Cardiac muscle cell (in vitro differentiated cells and primary cell): Measurements from ENCODE around the gene TBC1D2. TPM values are rescaled to one million over a fixed set of nuclear protein-coding genes. Genes with fewer than 3 reads are reported as not detected.

Source experiments
- DNase-seq, 2 donors: peaks; one replicate each; pipeline versions ENCODE4 v3.0.0 to v3.0.0-alpha.2; 2010 to 2017; ENCODE audit warnings: low read depth in 1 of 2, low spot score in 1 of 2
- H3K27ac ChIP-seq: fragments of 200-600 bp; sonication (generic); 2 replicates; pipeline ENCODE4 v1.5.1; 2016
- H3K27me3 ChIP-seq: fragments of 200-600 bp; sonication (generic); 2 replicates; pipeline ENCODE4 v1.6.0; 2016; ENCODE audit warnings: control low read depth
- H3K36me3 ChIP-seq: fragments of 200-600 bp; sonication (generic); 2 replicates; pipeline ENCODE4 v1.5.1; 2016; ENCODE audit warnings: control low read depth
- H3K4me1 ChIP-seq: fragments of 200-600 bp; sonication (generic); 2 replicates; pipeline ENCODE4 v1.8.1; 2017; ENCODE audit warnings: low read depth, mild to moderate bottlenecking, mixed run types
- H3K4me3 ChIP-seq: fragments of 200-600 bp; sonication (generic); 2 replicates; pipeline ENCODE4 v1.5.1; 2016; ENCODE audit warnings: mild to moderate bottlenecking
- H3K9me3 ChIP-seq: fragments of 200-600 bp; sonication (generic); 2 replicates; pipeline ENCODE4 v1.5.1; 2017; ENCODE audit warnings: low read depth, mild to moderate bottlenecking, control low read depth
- CTCF ChIP-seq: IDR thresholded peaks from 2 replicates; pipeline ENCODE4 v1.5.1; 2012; ENCODE audit warnings: low read depth, mild to moderate bottlenecking, low read length
- polyA plus RNA-seq: library from polyadenylated mRNA; unstranded; fragments of >200 nt; fragmentation: Nextera tagmentation; extraction: Ambion mirVana; gene quantifications from 2 replicates; pipeline ENCODE4 v1.2.1, GENCODE V29; 2016
- total RNA-seq: library from RNA; depleted of rRNA; stranded (reverse); fragments of >200 nt; gene quantifications from 2 replicates; pipeline ENCODE4 v1.2.3, GENCODE V29; 2016

The TBC1D2 gene
- total and polyA plus RNA-seq, 2 experiments from 2014 or later: 3.0 to 5.5 TPM

- H3K4me1 ChIP-seq: peaks cover 3% of the 10 kb centered on the region
- no peak for DNase-seq
- H3K9me3 ChIP-seq: no peaks in the 10 kb centered on the region
- no peak overlapping the region for H3K27ac ChIP-seq
- no peak overlapping the region for H3K4me3 ChIP-seq
- no peak for TF ChIP-seq CTCF
- no peaks in the 10 kb centered on the region for H3K36me3 ChIP-seq
- H3K27me3 ChIP-seq: no peaks in the 10 kb centered on the region
These were observed 45.2 kb upstream of the TBC1D2 start for GRCh38 chr9:98300611-98301010.

GRCh38 chr9:98298476-98298875, 43.0 kb upstream of the TBC1D2 start:
- TF ChIP-seq CTCF: no peak
- no peak overlapping the region for H3K4me3 ChIP-seq
- DNase-seq: no peak
- H3K36me3 ChIP-seq: no peaks in the 10 kb centered on the region
- H3K27me3 ChIP-seq: no peaks in the 10 kb centered on the region
- H3K9me3 ChIP-seq: no peaks in the 10 kb centered on the region
- peaks cover 3% of the 10 kb centered on the region for H3K4me1 ChIP-seq
- H3K27ac ChIP-seq: no peak overlapping the region

- Histone ChIP-seq H3K4me3 (no peak overlapping the region), H3K36me3 (no peaks in the 10 kb centered on the region), H3K4me1 (no peaks in the 10 kb centered on the region), H3K9me3 (no peaks in the 10 kb centered on the region), H3K27ac (no peak overlapping the region), H3K27me3 (no peaks in the 10 kb centered on the region)
- no peak for TF ChIP-seq CTCF
- DNase-seq: no peak
These were observed 40.4 kb upstream of the TBC1D2 start for GRCh38 chr9:98295824-98296223.

- H3K4me3 ChIP-seq: no peak overlapping the region
- H3K4me1 ChIP-seq: no peaks in the 10 kb centered on the region
- DNase-seq: no peak
- H3K9me3 ChIP-seq: no peaks in the 10 kb centered on the region
- H3K27me3 ChIP-seq: no peaks in the 10 kb centered on the region
- H3K36me3 ChIP-seq: no peaks in the 10 kb centered on the region
- no peak overlapping the region for H3K27ac ChIP-seq
- TF ChIP-seq CTCF: no peak
These were observed 36.4 kb upstream of the TBC1D2 start for GRCh38 chr9:98291820-98292219.

GRCh38 chr9:98290411-98290810, 35.0 kb upstream of the TBC1D2 start:
- H3K27ac ChIP-seq: no peak overlapping the region
- H3K4me3 ChIP-seq: no peak overlapping the region
- no peak for DNase-seq
- H3K4me1 ChIP-seq: no peaks in the 10 kb centered on the region
- H3K9me3 ChIP-seq: no peaks in the 10 kb centered on the region
- TF ChIP-seq CTCF: no peak
- no peaks in the 10 kb centered on the region for H3K27me3 ChIP-seq
- no peaks in the 10 kb centered on the region for H3K36me3 ChIP-seq
